K562 (cell line): ENCODE measurements around the gene GPATCH4. TPM values are rescaled to one million over a fixed set of nuclear protein-coding genes. Genes with fewer than 3 reads are reported as not detected.

Experiments
- CBFA2T2 ChIP-seq: fragments of 450-650 bp; conservative IDR thresholded peaks from 2 replicates; pipeline ENCODE4 v1.6.1; 2017; ENCODE audit warnings: mild to moderate bottlenecking
- CREBBP ChIP-seq: IDR thresholded peaks from one replicate; pipeline ENCODE4 v1.6.1; 2012; ENCODE audit warnings: low read depth, mild to moderate bottlenecking, control low read depth, inconsistent platforms, low read length
- FOSL1 ChIP-seq: fragments of 200-800 bp; sonication (Bioruptor generic); conservative IDR thresholded peaks from 2 replicates; pipeline ENCODE4 v1.6.1; 2016; ENCODE audit warnings: missing genetic modification characterization, missing compliant biosample characterization
- MAFK ChIP-seq: IDR thresholded peaks from 2 replicates; pipeline ENCODE4 v1.6.1; 2011; ENCODE audit warnings: low read length, improper control_type of control experiment
- PHF8 ChIP-seq: fragments of 200-600 bp; sonication (generic); IDR thresholded peaks from 2 replicates; pipeline ENCODE4 v1.6.1; 2012; ENCODE audit warnings: mixed run types, mild to moderate bottlenecking, inconsistent platforms, low read length, moderate library complexity, borderline replicate concordance
- POLR2A ChIP-seq: fragments of 450-650 bp; conservative IDR thresholded peaks from 2 replicates; pipeline ENCODE4 v1.6.1; 2016
- POLR2B ChIP-seq: fragments of 450-650 bp; IDR thresholded peaks from 2 replicates; pipeline ENCODE4 v1.6.1; 2018; ENCODE audit warnings: low read depth; ENCODE audit not compliant: partially characterized antibody
- PTTG1 ChIP-seq: fragments of 450-650 bp; IDR thresholded peaks from 2 replicates; pipeline ENCODE4 v1.6.1; 2016; ENCODE audit warnings: low read depth, mild to moderate bottlenecking, missing genetic modification characterization, missing compliant biosample characterization
- SIX5 ChIP-seq, 2 experiments: IDR thresholded peaks; 2 replicates each; pipeline ENCODE4 v1.6.1; 2011; ENCODE audit warnings: low read length in 2 of 2, borderline replicate concordance in 1 of 2, low read depth in 1 of 2, mild to moderate bottlenecking in 1 of 2, moderate library complexity in 1 of 2; ENCODE audit not compliant: insufficient read depth in 1 of 2
- SMARCC2 ChIP-seq: fragments of 450-650 bp; IDR thresholded peaks from 2 replicates; pipeline ENCODE4 v1.6.1; 2017; ENCODE audit warnings: antibody characterized with exemption, moderate library complexity, mild to moderate bottlenecking, low read depth
- SREBF2 ChIP-seq: sonication (generic); formaldehyde crosslinking; IDR thresholded peaks from 2 replicates; pipeline ENCODE4 v1.4.0; 2020; ENCODE audit warnings: mild to moderate bottlenecking, missing genetic modification reagents
- ZNF197 ChIP-seq: fragments of 200-800 bp; sonication (Bioruptor generic); IDR thresholded peaks from 2 replicates; pipeline ENCODE4 v1.6.1; 2016; ENCODE audit warnings: low read depth, missing genetic modification characterization, missing compliant biosample characterization
- ZNF217 ChIP-seq: sonication (generic); formaldehyde crosslinking; IDR thresholded peaks from 2 replicates; pipeline ENCODE4 v1.8.0; 2022; ENCODE audit warnings: mild to moderate bottlenecking, missing genetic modification reagents
- ZNF253 ChIP-seq: fragments of 250-450 bp; sonication (Bioruptor Pico); conservative IDR thresholded peaks from 2 replicates; pipeline ENCODE4 v1.6.1; 2021; ENCODE audit warnings: mild to moderate bottlenecking
- ZNF668 ChIP-seq: fragments of 250-450 bp; sonication (Bioruptor Pico); IDR thresholded peaks from 2 replicates; pipeline ENCODE4 v1.8.0; 2022; ENCODE audit warnings: mild to moderate bottlenecking, inconsistent platforms
- ZNF79 ChIP-seq: fragments of 250-450 bp; sonication (Bioruptor Pico); IDR thresholded peaks from 2 replicates; pipeline ENCODE4 v1.4.0; 2020; ENCODE audit warnings: low read depth, mild to moderate bottlenecking, moderate library complexity
- polyA plus RNA-seq, 8 experiments: library from polyadenylated mRNA; depleted of rRNA in 4 of 8; stranded (reverse) in 5 of 8; unstranded in 3 of 8; fragments of >200 nt; fragmentation: Nextera tagmentation in 2 of 8; fragmentation: Illumina TruSeq in 1 of 8; extraction: Ambion mirVana in 2 of 8; extraction: Trizol in 1 of 8; gene quantifications; 2 replicates each; pipeline versions ENCODE4 v1.2.1 to v1.2.3, GENCODE V29; 2011 to 2014; ENCODE audit warnings: inconsistent platforms in 1 of 8, missing spikeins in 1 of 8
- total RNA-seq, 7 experiments: library from RNA; depleted of rRNA in 6 of 7; stranded (reverse); fragments of >200 nt in 6 of 7; fragmentation: Illumina TruSeq in 2 of 7; extraction: Trizol in 2 of 7; gene quantifications; 2 replicates each; pipeline versions ENCODE4 v1.2.1 to v1.2.3, GENCODE V29; 2011 to 2021; ENCODE audit warnings: low replicate concordance in 1 of 7
- TF ChIP-seq, protein P1 (sequence below): sonication (generic); formaldehyde crosslinking; IDR thresholded peaks from 2 replicates; pipeline ENCODE4 v1.8.0; 2022; ENCODE audit warnings: mild to moderate bottlenecking, missing genetic modification reagents
- TF ChIP-seq, protein P2 (sequence below), 2 experiments: fragments of 450-650 bp; IDR thresholded peaks; 2 replicates each; pipeline ENCODE4 v1.6.1; 2018; ENCODE audit warnings: mild to moderate bottlenecking in 2 of 2, low read depth in 1 of 2; ENCODE audit not compliant: partially characterized antibody in 2 of 2
- TF ChIP-seq, protein P3 (sequence below): fragments of 250-450 bp; sonication (Bioruptor Pico); IDR thresholded peaks from 2 replicates; pipeline ENCODE4 v1.8.0; 2022; ENCODE audit warnings: moderate library complexity, mild to moderate bottlenecking, inconsistent platforms
- TF ChIP-seq, protein P4 (sequence below): sonication (generic); formaldehyde crosslinking; IDR thresholded peaks from 2 replicates; pipeline ENCODE4 v1.8.1; 2022; ENCODE audit warnings: missing genetic modification reagents

The GPATCH4 gene
- total and polyA plus RNA-seq, 9 of the 15 experiments (the other 6 are each of a cell fraction or from before 2014, with no cell fraction given), result 43.7 to 105 (median 76.5) TPM

DNA sequence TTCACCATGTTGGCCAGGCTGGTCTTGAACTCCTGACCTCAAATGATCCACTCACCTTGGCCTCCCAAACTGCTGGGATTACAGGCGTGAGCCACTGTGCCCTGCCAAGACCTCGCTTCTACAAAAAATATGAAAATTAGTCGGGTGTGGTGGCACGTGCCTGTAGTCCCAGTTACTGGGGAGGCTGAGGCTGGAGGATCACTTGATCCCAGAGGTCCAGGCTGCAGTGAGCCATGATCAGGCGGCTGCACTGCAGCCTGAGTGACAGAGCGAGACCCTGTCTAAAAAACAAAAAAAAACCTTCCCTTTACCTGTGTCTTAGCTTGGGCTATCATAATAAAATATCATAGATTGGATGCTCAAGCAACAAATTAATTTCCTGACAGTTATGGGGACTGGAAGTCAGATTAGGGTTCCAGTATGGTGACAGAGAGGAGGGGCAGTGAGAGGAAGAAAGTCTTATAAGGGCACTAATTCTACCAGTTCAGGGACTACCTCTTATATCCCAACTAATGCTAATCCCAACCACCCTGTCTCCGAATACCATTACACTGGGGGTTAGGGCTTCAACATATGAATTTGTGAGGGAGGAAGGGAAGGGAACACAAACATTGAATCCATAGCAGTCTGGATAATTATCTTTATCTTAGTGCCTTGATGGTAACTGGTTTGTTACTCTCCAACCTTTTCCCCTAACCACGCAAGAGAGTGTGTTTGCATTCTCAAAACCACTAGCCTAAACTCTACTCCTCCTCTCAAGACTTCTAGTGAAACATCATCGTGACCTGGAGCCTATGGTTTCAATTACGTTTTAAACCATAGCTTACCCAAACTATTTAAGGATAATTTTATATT, 10.7 kb downstream of the GPATCH4 start (continued):
- TF ChIP-seq FOSL1 (tag), result 0 out of 2 replicates have a peak, but pooled peaks have one; percentile 10
- no peak for TF ChIP-seq PHF8
- no peak for TF ChIP-seq ZNF668 (CRISPR knock-in tag)
- TF ChIP-seq, protein P1, sequence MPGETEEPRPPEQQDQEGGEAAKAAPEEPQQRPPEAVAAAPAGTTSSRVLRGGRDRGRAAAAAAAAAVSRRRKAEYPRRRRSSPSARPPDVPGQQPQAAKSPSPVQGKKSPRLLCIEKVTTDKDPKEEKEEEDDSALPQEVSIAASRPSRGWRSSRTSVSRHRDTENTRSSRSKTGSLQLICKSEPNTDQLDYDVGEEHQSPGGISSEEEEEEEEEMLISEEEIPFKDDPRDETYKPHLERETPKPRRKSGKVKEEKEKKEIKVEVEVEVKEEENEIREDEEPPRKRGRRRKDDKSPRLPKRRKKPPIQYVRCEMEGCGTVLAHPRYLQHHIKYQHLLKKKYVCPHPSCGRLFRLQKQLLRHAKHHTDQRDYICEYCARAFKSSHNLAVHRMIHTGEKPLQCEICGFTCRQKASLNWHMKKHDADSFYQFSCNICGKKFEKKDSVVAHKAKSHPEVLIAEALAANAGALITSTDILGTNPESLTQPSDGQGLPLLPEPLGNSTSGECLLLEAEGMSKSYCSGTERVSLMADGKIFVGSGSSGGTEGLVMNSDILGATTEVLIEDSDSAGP (CRISPR knock-in tag), result no peak
- TF ChIP-seq CREBBP, result no peak
- no peak for TF ChIP-seq MAFK
- TF ChIP-seq POLR2A, result peak; percentile 68
- TF ChIP-seq, protein P2, sequence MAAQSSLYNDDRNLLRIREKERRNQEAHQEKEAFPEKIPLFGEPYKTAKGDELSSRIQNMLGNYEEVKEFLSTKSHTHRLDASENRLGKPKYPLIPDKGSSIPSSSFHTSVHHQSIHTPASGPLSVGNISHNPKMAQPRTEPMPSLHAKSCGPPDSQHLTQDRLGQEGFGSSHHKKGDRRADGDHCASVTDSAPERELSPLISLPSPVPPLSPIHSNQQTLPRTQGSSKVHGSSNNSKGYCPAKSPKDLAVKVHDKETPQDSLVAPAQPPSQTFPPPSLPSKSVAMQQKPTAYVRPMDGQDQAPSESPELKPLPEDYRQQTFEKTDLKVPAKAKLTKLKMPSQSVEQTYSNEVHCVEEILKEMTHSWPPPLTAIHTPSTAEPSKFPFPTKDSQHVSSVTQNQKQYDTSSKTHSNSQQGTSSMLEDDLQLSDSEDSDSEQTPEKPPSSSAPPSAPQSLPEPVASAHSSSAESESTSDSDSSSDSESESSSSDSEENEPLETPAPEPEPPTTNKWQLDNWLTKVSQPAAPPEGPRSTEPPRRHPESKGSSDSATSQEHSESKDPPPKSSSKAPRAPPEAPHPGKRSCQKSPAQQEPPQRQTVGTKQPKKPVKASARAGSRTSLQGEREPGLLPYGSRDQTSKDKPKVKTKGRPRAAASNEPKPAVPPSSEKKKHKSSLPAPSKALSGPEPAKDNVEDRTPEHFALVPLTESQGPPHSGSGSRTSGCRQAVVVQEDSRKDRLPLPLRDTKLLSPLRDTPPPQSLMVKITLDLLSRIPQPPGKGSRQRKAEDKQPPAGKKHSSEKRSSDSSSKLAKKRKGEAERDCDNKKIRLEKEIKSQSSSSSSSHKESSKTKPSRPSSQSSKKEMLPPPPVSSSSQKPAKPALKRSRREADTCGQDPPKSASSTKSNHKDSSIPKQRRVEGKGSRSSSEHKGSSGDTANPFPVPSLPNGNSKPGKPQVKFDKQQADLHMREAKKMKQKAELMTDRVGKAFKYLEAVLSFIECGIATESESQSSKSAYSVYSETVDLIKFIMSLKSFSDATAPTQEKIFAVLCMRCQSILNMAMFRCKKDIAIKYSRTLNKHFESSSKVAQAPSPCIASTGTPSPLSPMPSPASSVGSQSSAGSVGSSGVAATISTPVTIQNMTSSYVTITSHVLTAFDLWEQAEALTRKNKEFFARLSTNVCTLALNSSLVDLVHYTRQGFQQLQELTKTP (IDR thresholded peaks at IDR 0.05; ENCODE audit: low read depth in 1 of 2, partially characterized antibody in 2 of 2), result peak in 1 of 2 experiments; percentile 49
- TF ChIP-seq, protein P3, sequence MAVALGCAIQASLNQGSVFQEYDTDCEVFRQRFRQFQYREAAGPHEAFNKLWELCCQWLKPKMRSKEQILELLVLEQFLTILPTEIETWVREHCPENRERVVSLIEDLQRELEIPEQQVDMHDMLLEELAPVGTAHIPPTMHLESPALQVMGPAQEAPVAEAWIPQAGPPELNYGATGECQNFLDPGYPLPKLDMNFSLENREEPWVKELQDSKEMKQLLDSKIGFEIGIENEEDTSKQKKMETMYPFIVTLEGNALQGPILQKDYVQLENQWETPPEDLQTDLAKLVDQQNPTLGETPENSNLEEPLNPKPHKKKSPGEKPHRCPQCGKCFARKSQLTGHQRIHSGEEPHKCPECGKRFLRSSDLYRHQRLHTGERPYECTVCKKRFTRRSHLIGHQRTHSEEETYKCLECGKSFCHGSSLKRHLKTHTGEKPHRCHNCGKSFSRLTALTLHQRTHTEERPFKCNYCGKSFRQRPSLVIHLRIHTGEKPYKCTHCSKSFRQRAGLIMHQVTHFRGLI (CRISPR knock-in tag), result no peak
- peak; percentile 36 for TF ChIP-seq POLR2B
- TF ChIP-seq, protein P4, sequence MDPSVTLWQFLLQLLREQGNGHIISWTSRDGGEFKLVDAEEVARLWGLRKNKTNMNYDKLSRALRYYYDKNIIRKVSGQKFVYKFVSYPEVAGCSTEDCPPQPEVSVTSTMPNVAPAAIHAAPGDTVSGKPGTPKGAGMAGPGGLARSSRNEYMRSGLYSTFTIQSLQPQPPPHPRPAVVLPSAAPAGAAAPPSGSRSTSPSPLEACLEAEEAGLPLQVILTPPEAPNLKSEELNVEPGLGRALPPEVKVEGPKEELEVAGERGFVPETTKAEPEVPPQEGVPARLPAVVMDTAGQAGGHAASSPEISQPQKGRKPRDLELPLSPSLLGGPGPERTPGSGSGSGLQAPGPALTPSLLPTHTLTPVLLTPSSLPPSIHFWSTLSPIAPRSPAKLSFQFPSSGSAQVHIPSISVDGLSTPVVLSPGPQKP, result no peak
- TF ChIP-seq ZNF79 (CRISPR knock-in tag), result no peak
- TF ChIP-seq SREBF2 (CRISPR knock-in tag), result no peak
- no peak for TF ChIP-seq PTTG1 (tag)
- 0 out of 2 replicates have a peak, but pooled peaks have one; percentile 49 for TF ChIP-seq ZNF197 (CRISPR knock-in tag)
- no peak for TF ChIP-seq SIX5 (IDR thresholded peaks at IDR 0.05; ENCODE audit: borderline replicate concordance in 1 of 2, insufficient read depth in 1 of 2, low read depth in 1 of 2, low read length in 2 of 2)
- no peak for TF ChIP-seq CBFA2T2
- no peak for TF ChIP-seq ZNF217
- TF ChIP-seq SMARCC2, result no peak
- no peak for TF ChIP-seq ZNF253
